OCI-LY1 (cell line): ENCODE measurements around the gene KRT73.

Experiments
- H2AFZ ChIP-seq: fragments of 200-600 bp; sonication (generic), shearing (Covaris generic); 2 replicates; pipeline ENCODE4 v1.6.0; 2014; ENCODE audit warnings: antibody characterized with exemption, mild to moderate bottlenecking, low read length
- H3F3A ChIP-seq: fragments of 200-600 bp; sonication (generic), shearing (Covaris generic); 2 replicates; pipeline ENCODE4 v1.6.0; 2014; ENCODE audit warnings: mild to moderate bottlenecking, antibody characterized with exemption, low read length, moderate library complexity; ENCODE audit not compliant: insufficient read depth
- H3K27ac ChIP-seq: fragments of 200-600 bp; sonication (generic); 2 replicates; pipeline ENCODE4 v1.5.1; 2014; ENCODE audit warnings: low read length, mixed run types, mild to moderate bottlenecking, low read depth; ENCODE audit not compliant: poor library complexity, severe bottlenecking
- H3K27me3 ChIP-seq: fragments of 200-600 bp; sonication (generic); 2 replicates; pipeline ENCODE4 v1.6.0; 2014; ENCODE audit warnings: antibody characterized with exemption, mild to moderate bottlenecking, low read length, moderate library complexity; ENCODE audit not compliant: insufficient read depth
- H3K36me3 ChIP-seq: fragments of 200-600 bp; sonication (generic); 2 replicates; pipeline ENCODE4 v1.6.1; 2014; ENCODE audit warnings: mild to moderate bottlenecking, antibody characterized with exemption, low read length, moderate library complexity, mixed read lengths; ENCODE audit not compliant: insufficient read depth
- H3K4me1 ChIP-seq: fragments of 200-600 bp; sonication (generic); 2 replicates; pipeline ENCODE4 v1.5.1; 2014; ENCODE audit warnings: mild to moderate bottlenecking, low read length, moderate library complexity; ENCODE audit not compliant: insufficient read depth, severe bottlenecking
- H3K4me2 ChIP-seq: fragments of 200-600 bp; sonication (generic), shearing (Covaris generic); 2 replicates; pipeline ENCODE4 v1.6.1; 2014; ENCODE audit warnings: low read length
- H3K4me3 ChIP-seq: fragments of 200-600 bp; sonication (generic); 2 replicates; pipeline ENCODE4 v1.5.1; 2014; ENCODE audit warnings: low read length, low read depth, mild to moderate bottlenecking, mixed read lengths; ENCODE audit not compliant: poor library complexity, severe bottlenecking
- H3K79me2 ChIP-seq: fragments of 200-600 bp; shearing (Covaris generic); 2 replicates; pipeline ENCODE4 v1.6.1; 2016; ENCODE audit warnings: mixed run types, low read length, mixed read lengths; ENCODE audit not compliant: insufficient read depth
- H3K9ac ChIP-seq: fragments of 200-600 bp; sonication (generic), shearing (Covaris generic); 2 replicates; pipeline ENCODE4 v1.6.1; 2014; ENCODE audit warnings: mild to moderate bottlenecking, low read length, mixed read lengths
- H3K9me2 ChIP-seq: fragments of 200-600 bp; sonication (generic), shearing (Covaris generic); 2 replicates; pipeline ENCODE4 v1.6.1; 2014; ENCODE audit warnings: low read depth, mild to moderate bottlenecking, low read length, mixed read lengths
- H3K9me3 ChIP-seq: fragments of 200-600 bp; shearing (Covaris generic); 2 replicates; pipeline ENCODE4 v1.6.1; 2014; ENCODE audit warnings: low read length, mixed read lengths
- H4K20me1 ChIP-seq: fragments of 200-600 bp; sonication (generic), shearing (Covaris generic); 2 replicates; pipeline ENCODE4 v1.6.0; 2016; ENCODE audit warnings: mild to moderate bottlenecking, low read length; ENCODE audit not compliant: insufficient read depth
- EZH2 ChIP-seq: fragments of 200-600 bp; sonication (generic), shearing (Covaris generic); IDR thresholded peaks from 2 replicates; pipeline ENCODE4 v1.8.0; 2017; ENCODE audit warnings: borderline replicate concordance, mixed run types, mild to moderate bottlenecking, antibody characterized with exemption, low read length, moderate library complexity, mixed read lengths
- TF ChIP-seq, protein P1 (sequence below): fragments of 200-600 bp; sonication (generic), shearing (Covaris generic); IDR thresholded peaks from 2 replicates; pipeline ENCODE4 v1.5.1; 2017; ENCODE audit warnings: mild to moderate bottlenecking, antibody characterized with exemption, low read length, moderate library complexity, mixed read lengths

The KRT73 gene

DNA sequence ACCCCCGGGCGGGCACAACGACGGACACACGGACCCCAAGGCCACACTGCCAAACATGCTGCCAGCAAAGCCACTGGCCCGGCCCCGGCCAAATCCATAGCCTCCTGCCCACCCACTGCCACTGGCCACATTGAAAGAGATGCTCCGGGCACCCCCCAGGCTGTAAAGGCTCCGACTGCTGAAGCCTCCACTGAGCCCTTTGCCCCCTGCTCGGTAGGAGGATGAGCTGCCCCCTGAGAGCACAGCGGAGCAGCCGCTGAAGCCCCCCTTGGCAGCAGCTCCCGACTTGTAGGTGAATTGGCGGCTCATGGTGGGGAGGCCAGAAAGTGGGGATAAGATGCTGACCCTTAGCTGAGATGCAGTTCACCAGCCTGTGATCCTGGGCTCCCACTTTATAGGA, at the start of gene KRT73:
TSS of gene KRT73 (minus strand) at position 344 of the 400 bp plus-strand sequence. CDS start at position 309, 35 bp downstream.
- Histone ChIP-seq H3K9ac (no peak within 1 kb of the TSS), H3K9me2 (no peaks in the 10 kb centered on the region), H4K20me1 (no peaks in the 10 kb centered on the region), H3F3A (no peaks in the 10 kb centered on the region), H3K79me2 (no peaks in the 10 kb centered on the region), H3K36me3 (no peaks in the 10 kb centered on the region), H3K27me3 (no peaks in the 10 kb centered on the region), H3K4me2 (no peak within 1 kb of the TSS), H3K4me3 (no peak within 1 kb of the TSS), H3K4me1 (no peaks in the 10 kb centered on the region), H3K27ac (no peak within 1 kb of the TSS), H2AFZ (no peak within 1 kb of the TSS), H3K9me3 (no peaks in the 10 kb centered on the region)
- TF ChIP-seq, protein P1, sequence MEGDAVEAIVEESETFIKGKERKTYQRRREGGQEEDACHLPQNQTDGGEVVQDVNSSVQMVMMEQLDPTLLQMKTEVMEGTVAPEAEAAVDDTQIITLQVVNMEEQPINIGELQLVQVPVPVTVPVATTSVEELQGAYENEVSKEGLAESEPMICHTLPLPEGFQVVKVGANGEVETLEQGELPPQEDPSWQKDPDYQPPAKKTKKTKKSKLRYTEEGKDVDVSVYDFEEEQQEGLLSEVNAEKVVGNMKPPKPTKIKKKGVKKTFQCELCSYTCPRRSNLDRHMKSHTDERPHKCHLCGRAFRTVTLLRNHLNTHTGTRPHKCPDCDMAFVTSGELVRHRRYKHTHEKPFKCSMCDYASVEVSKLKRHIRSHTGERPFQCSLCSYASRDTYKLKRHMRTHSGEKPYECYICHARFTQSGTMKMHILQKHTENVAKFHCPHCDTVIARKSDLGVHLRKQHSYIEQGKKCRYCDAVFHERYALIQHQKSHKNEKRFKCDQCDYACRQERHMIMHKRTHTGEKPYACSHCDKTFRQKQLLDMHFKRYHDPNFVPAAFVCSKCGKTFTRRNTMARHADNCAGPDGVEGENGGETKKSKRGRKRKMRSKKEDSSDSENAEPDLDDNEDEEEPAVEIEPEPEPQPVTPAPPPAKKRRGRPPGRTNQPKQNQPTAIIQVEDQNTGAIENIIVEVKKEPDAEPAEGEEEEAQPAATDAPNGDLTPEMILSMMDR, result no peak
- no peak for TF ChIP-seq EZH2

DNA sequence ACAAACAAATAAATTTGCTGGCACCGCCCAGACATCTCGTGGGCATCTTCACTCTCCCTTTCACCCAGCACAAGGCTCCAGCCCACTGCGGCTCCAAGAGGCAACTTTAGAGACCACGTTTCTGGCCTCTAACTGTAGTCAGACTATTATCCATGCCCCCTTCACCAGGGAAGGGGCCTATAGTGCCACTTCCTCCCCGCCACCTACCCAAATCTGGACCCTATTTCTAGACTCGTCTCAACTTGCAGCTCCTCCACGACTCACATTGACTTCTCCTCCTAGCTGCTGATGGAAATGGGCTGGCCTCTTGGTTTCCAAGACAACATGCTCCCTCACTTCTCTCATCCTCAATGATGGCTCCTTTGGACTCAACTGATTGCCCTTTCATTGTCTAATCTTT, 49.6 kb upstream of the KRT73 start:
- Histone ChIP-seq H3K4me2 (no peak overlapping the region), H3K4me3 (no peak overlapping the region), H3K9me3 (no peaks in the 10 kb centered on the region), H3K79me2 (no peaks in the 10 kb centered on the region), H3K9ac (no peak overlapping the region), H3K4me1 (no peaks in the 10 kb centered on the region), H4K20me1 (no peaks in the 10 kb centered on the region), H3K27ac (no peak overlapping the region), H3K9me2 (no peaks in the 10 kb centered on the region), H3F3A (no peaks in the 10 kb centered on the region), H3K36me3 (no peaks in the 10 kb centered on the region), H3K27me3 (no peaks in the 10 kb centered on the region), H2AFZ (no peak overlapping the region)
- no peak for TF ChIP-seq EZH2
- TF ChIP-seq, protein P1, result no peak

DNA sequence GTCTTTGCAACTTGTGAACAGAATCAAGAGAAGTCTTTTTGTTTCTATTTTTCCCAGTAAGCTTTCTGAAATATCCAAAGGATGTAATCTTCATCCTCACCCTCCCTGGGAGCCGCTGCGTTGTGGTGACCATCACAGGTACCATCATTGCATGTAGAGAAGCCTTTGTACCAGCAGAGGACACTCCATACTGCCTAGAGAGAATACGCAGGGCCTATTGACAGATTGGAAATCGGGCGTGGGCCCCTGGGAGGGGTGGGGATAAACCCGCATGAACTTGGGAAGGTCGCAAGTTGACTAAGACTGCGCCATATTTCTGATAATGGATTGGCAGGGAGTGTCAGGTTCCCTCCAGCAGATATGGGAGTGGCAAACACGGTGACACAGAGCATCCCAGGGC, 49.1 kb upstream of the KRT73 start:
- Histone ChIP-seq H3K9me3 (no peaks in the 10 kb centered on the region), H3K9me2 (no peaks in the 10 kb centered on the region), H4K20me1 (no peaks in the 10 kb centered on the region), H3K36me3 (no peaks in the 10 kb centered on the region), H3F3A (no peaks in the 10 kb centered on the region), H3K4me3 (no peak overlapping the region), H2AFZ (no peak overlapping the region), H3K27ac (no peak overlapping the region), H3K4me2 (no peak overlapping the region), H3K9ac (no peak overlapping the region), H3K27me3 (no peaks in the 10 kb centered on the region), H3K79me2 (no peaks in the 10 kb centered on the region), H3K4me1 (no peaks in the 10 kb centered on the region)
- TF ChIP-seq, protein P1, result 0 out of 2 replicates have a peak, but pooled peaks have one; percentile 14
- TF ChIP-seq EZH2, result no peak
